ENCODE data around the gene TBC1D17. TPM values are rescaled to one million over a fixed set of nuclear protein-coding genes. Genes with fewer than 3 reads are reported as not detected.

The TBC1D17 gene
- total and polyA plus RNA-seq, 4 experiments from 2014 or later = 6.0 to 101 (median 57.9) TPM

- ChIA-PET CTCF (ENCODE audit: partially characterized antibody) (interaction anchor here (0.9 to 1.8 kb wide), 4 partner anchors 14 to 174 kb away, joined by 3 to 7 read pairs (median 4); no protein-coding TSS in a partner anchor), POLR2A (ENCODE audit: partially characterized antibody) (interaction anchor here (2.2 to 6.7 kb wide), 4 partner anchors 12 to 40 kb away, joined by 9 to 51 read pairs (median 18); partner anchors contain the start of genes AKT1S1, ATF5, NUP62 and PTOV1)
- H3K36me3 ChIP-seq (ENCODE audit: insufficient read depth, low read length) = no peaks in the 10 kb centered on the region
- no peak overlapping the region for H3K4me3 ChIP-seq (ENCODE audit: low read length in 2 of 2)
- H3K4me1 Mint-ChIP-seq = peaks cover 11 to 49% (median 34%) of the 10 kb centered on the region in 4 donors
- H3K4me1 ChIP-seq (ENCODE audit: insufficient read depth, low read length) = peaks cover 25% of the 10 kb centered on the region
- H3K27ac Mint-ChIP-seq = peak overlapping the region in 6 of 7 donors; percentile 63 to 95 (median 76)
- no peak for DNase-seq
- H3K27me3 Mint-ChIP-seq = no peaks in the 10 kb centered on the region
- intact Hi-C loops (cut with micrococcal nuclease) = no loop called here
- peaks cover 0 to 2% of the 10 kb centered on the region in 2 donors for H3K36me3 Mint-ChIP-seq
- no peaks in the 10 kb centered on the region for H3K9me3 Mint-ChIP-seq
- no peaks in the 10 kb centered on the region for H3K27me3 ChIP-seq (ENCODE audit: insufficient read depth, low read length)
- no peaks in the 10 kb centered on the region for H3K9me3 ChIP-seq (ENCODE audit: control insufficient read depth in 1 of 2, low read length in 2 of 2)
- H3K4me3 Mint-ChIP-seq = peak overlapping the region in 5 of 8 donors; percentile 14 to 43 (median 33)
- H3K27ac ChIP-seq (ENCODE audit: low read depth, low read length) = no peak overlapping the region
These were observed 13.9 kb downstream of the TBC1D17 start for GRCh38 chr19:49891393-49891792.

- POLR2A ChIA-PET (ENCODE audit: partially characterized antibody) = interaction anchor here (1.3 to 3.0 kb wide), 3 partner anchors 15 to 36 kb away, joined by 3 to 8 read pairs (median 8); partner anchors contain the start of genes AKT1S1, ATF5, NUP62 and TBC1D17
- Mint-ChIP-seq H3K27ac (peak overlapping the region; percentile 73 to 99 (median 90)), H3K4me1 (peaks cover 23 to 63% (median 45%) of the 10 kb centered on the region in 4 donors), H3K27me3 (no peaks in the 10 kb centered on the region), H3K36me3 (peaks cover 0 to 3% of the 10 kb centered on the region in 2 donors), H3K4me3 (peak overlapping the region in 3 of 8 donors; percentile 7 to 67 (median 27)), H3K9me3 (no peaks in the 10 kb centered on the region)
- no peaks in the 10 kb centered on the region for H3K9me3 ChIP-seq (ENCODE audit: control insufficient read depth in 1 of 2, low read length in 2 of 2)
- H3K27ac ChIP-seq (ENCODE audit: low read depth, low read length) = no peak overlapping the region
- peaks cover 39% of the 10 kb centered on the region for H3K4me1 ChIP-seq (ENCODE audit: insufficient read depth, low read length)
- no peak overlapping the region for H3K4me3 ChIP-seq (ENCODE audit: low read length in 2 of 2)
- intact Hi-C loops (cut with micrococcal nuclease) = no loop called here
- CTCF ChIA-PET (ENCODE audit: partially characterized antibody) = interaction anchor here (1.5 kb wide), 1 partner anchor 13 kb away, joined by 3 read pairs; no protein-coding TSS in a partner anchor
- no peak for DNase-seq
- H3K27me3 ChIP-seq (ENCODE audit: insufficient read depth, low read length) = no peaks in the 10 kb centered on the region
- no peaks in the 10 kb centered on the region for H3K36me3 ChIP-seq (ENCODE audit: insufficient read depth, low read length)
These were observed 15.2 kb downstream of the TBC1D17 start for GRCh38 chr19:49892716-49893115.

- no peak overlapping the region for H3K4me3 ChIP-seq (ENCODE audit: low read length in 2 of 2)
- no peak for DNase-seq
- H3K36me3 ChIP-seq (ENCODE audit: insufficient read depth, low read length) = no peaks in the 10 kb centered on the region
- intact Hi-C loops (cut with micrococcal nuclease) = no loop called here
- no peaks in the 10 kb centered on the region for H3K27me3 Mint-ChIP-seq
- H3K9me3 Mint-ChIP-seq = no peaks in the 10 kb centered on the region
- no peaks in the 10 kb centered on the region for H3K9me3 ChIP-seq (ENCODE audit: control insufficient read depth in 1 of 2, low read length in 2 of 2)
- peak overlapping the region in 6 of 8 donors; percentile 24 to 64 (median 41) for H3K4me3 Mint-ChIP-seq
- POLR2A ChIA-PET (ENCODE audit: partially characterized antibody) = interaction anchor here (1.0 to 3.0 kb wide), 4 partner anchors 11 to 90 kb away, joined by 3 to 8 read pairs (median 6); partner anchors contain the start of genes AKT1S1 and TBC1D17
- CTCF ChIA-PET (ENCODE audit: partially characterized antibody) = interaction anchor here (1.5 kb wide), 1 partner anchor 11 kb away, joined by 3 read pairs; no protein-coding TSS in a partner anchor
- peaks cover 23 to 68% (median 50%) of the 10 kb centered on the region in 4 donors for H3K4me1 Mint-ChIP-seq
- H3K27me3 ChIP-seq (ENCODE audit: insufficient read depth, low read length) = no peaks in the 10 kb centered on the region
- peaks cover 0 to 3% of the 10 kb centered on the region in 2 donors for H3K36me3 Mint-ChIP-seq
- H3K4me1 ChIP-seq (ENCODE audit: insufficient read depth, low read length) = peaks cover 50% of the 10 kb centered on the region
- H3K27ac ChIP-seq (ENCODE audit: low read depth, low read length) = peak overlapping the region; percentile 98
- H3K27ac Mint-ChIP-seq = peak overlapping the region; percentile 81 to 100 (median 99)
These were observed 16.6 kb downstream of the TBC1D17 start for GRCh38 chr19:49894011-49894664.

GRCh38 chr19:49894879-49895565 is 17.5 kb downstream of the TBC1D17 start:
- H3K36me3 ChIP-seq (ENCODE audit: insufficient read depth, low read length) = no peaks in the 10 kb centered on the region
- peak overlapping the region; percentile 98 for H3K27ac ChIP-seq (ENCODE audit: low read depth, low read length)
- H3K9me3 ChIP-seq (ENCODE audit: control insufficient read depth in 1 of 2, low read length in 2 of 2) = no peaks in the 10 kb centered on the region
- Mint-ChIP-seq H3K27ac (peak overlapping the region; percentile 97 to 100 (median 99)), H3K4me3 (peak overlapping the region in 7 of 8 donors; percentile 61 to 92 (median 74)), H3K9me3 (peaks cover 0 to 1% (median 0%) of the 10 kb centered on the region in 8 donors), H3K27me3 (no peaks in the 10 kb centered on the region), H3K4me1 (peaks cover 23 to 64% (median 48%) of the 10 kb centered on the region in 4 donors), H3K36me3 (peaks cover 0 to 3% of the 10 kb centered on the region in 2 donors)
- H3K4me1 ChIP-seq (ENCODE audit: insufficient read depth, low read length) = peaks cover 44% of the 10 kb centered on the region
- H3K4me3 ChIP-seq (ENCODE audit: low read length in 2 of 2) = no peak overlapping the region
- DNase-seq = peak in 4 of 5 donors; percentile 26 to 68 (median 38)
- H3K27me3 ChIP-seq (ENCODE audit: insufficient read depth, low read length) = no peaks in the 10 kb centered on the region
- POLR2A ChIA-PET (ENCODE audit: partially characterized antibody) = interaction anchor here (0.6 to 4.0 kb wide), 6 partner anchors 12 to 91 kb away, joined by 3 to 28 read pairs (median 6); partner anchors contain the start of genes AKT1S1, ATF5, NUP62 and TBC1D17
- intact Hi-C loops (cut with micrococcal nuclease) = no loop called here
- CTCF ChIA-PET (ENCODE audit: partially characterized antibody) = no interaction called here

- POLR2A ChIA-PET (ENCODE audit: partially characterized antibody) = interaction anchor here (1.0 to 4.0 kb wide), 7 partner anchors 13 to 88 kb away, joined by 3 to 28 read pairs (median 8); partner anchors contain the start of genes AKT1S1, ATF5, NUP62 and TBC1D17
- intact Hi-C loops (cut with micrococcal nuclease) = loop anchor here (2.0 kb wide), 3 partner anchors 19 to 41 kb away; partner anchors contain the start of genes AKT1S1, ATF5, NUP62 and TBC1D17
- no peaks in the 10 kb centered on the region for H3K36me3 ChIP-seq (ENCODE audit: insufficient read depth, low read length)
- H3K27ac ChIP-seq (ENCODE audit: low read depth, low read length) = peak overlapping the region; percentile 98
- H3K9me3 Mint-ChIP-seq = peaks cover 0 to 1% (median 0%) of the 10 kb centered on the region in 8 donors
- no peaks in the 10 kb centered on the region for H3K9me3 ChIP-seq (ENCODE audit: control insufficient read depth in 1 of 2, low read length in 2 of 2)
- peak in 1 of 5 donors; percentile 51 for DNase-seq
- H3K27me3 ChIP-seq (ENCODE audit: insufficient read depth, low read length) = no peaks in the 10 kb centered on the region
- no peaks in the 10 kb centered on the region for H3K27me3 Mint-ChIP-seq
- H3K36me3 Mint-ChIP-seq = peaks cover 0 to 3% of the 10 kb centered on the region in 2 donors
- peaks cover 44% of the 10 kb centered on the region for H3K4me1 ChIP-seq (ENCODE audit: insufficient read depth, low read length)
- CTCF ChIA-PET (ENCODE audit: partially characterized antibody) = no interaction called here
- H3K4me1 Mint-ChIP-seq = peaks cover 23 to 58% (median 45%) of the 10 kb centered on the region in 4 donors
- peak overlapping the region; percentile 97 to 100 (median 99) for H3K27ac Mint-ChIP-seq
- H3K4me3 ChIP-seq (ENCODE audit: low read length in 2 of 2) = peak overlapping the region in 1 of 2 donors; percentile 22
- H3K4me3 Mint-ChIP-seq = peak overlapping the region in 7 of 8 donors; percentile 87 to 92 (median 90)
These were observed 18.2 kb downstream of the TBC1D17 start for GRCh38 chr19:49895566-49896297.

- POLR2A ChIA-PET (ENCODE audit: partially characterized antibody) = interaction anchor here (0.7 to 4.0 kb wide), 11 partner anchors 15 to 131 kb away, joined by 3 to 28 read pairs (median 4); partner anchors contain the start of genes AKT1S1, ATF5, FUZ and NUP62
- no peaks in the 10 kb centered on the region for H3K27me3 ChIP-seq (ENCODE audit: insufficient read depth, low read length)
- H3K4me1 ChIP-seq (ENCODE audit: insufficient read depth, low read length) = peaks cover 44% of the 10 kb centered on the region
- peak within 1 kb of the TSS; percentile 85 to 92 (median 90) for H3K4me3 Mint-ChIP-seq
- H3K4me3 ChIP-seq (ENCODE audit: low read length in 2 of 2) = peak within 1 kb of the TSS; percentile 1 to 44
- DNase-seq = peak; percentile 76 to 94 (median 87)
- H3K36me3 ChIP-seq (ENCODE audit: insufficient read depth, low read length) = no peaks in the 10 kb centered on the region
- H3K36me3 Mint-ChIP-seq = peaks cover 0 to 3% of the 10 kb centered on the region in 2 donors
- intact Hi-C loops (cut with micrococcal nuclease) = loop anchor here (2.0 kb wide), 3 partner anchors 20 to 40 kb away; partner anchors contain the start of genes AKT1S1, ATF5, NUP62 and TBC1D17
- H3K9me3 ChIP-seq (ENCODE audit: control insufficient read depth in 1 of 2, low read length in 2 of 2) = no peaks in the 10 kb centered on the region
- no peaks in the 10 kb centered on the region for H3K27me3 Mint-ChIP-seq
- CTCF ChIA-PET (ENCODE audit: partially characterized antibody) = no interaction called here
- peak within 1 kb of the TSS; percentile 97 to 100 (median 99) for H3K27ac Mint-ChIP-seq
- H3K4me1 Mint-ChIP-seq = peaks cover 23 to 54% (median 40%) of the 10 kb centered on the region in 4 donors
- peak within 1 kb of the TSS; percentile 98 for H3K27ac ChIP-seq (ENCODE audit: low read depth, low read length)
- peaks cover 0 to 1% (median 0%) of the 10 kb centered on the region in 8 donors for H3K9me3 Mint-ChIP-seq
These were observed 19.5 kb downstream of the TBC1D17 start, which contains the start of gene IL4I1 for GRCh38 chr19:49896863-49897621. IL4I1 (minus strand) TSS chr19:49896887; CDS start chr19:49896160, 727 bp downstream.

Measured in CD4-positive, alpha-beta memory T cell (primary cell).